HG03025 (cell line): Measurements from ENCODE around the gene DYTN.

Source experiments
- ATAC-seq: cut with Tn5 transposase; IDR thresholded peaks from one replicate; pipeline ENCODE4 v1.9.1; 2021; ENCODE audit warnings: mild to moderate bottlenecking, moderate library complexity; ENCODE audit not compliant: unreplicated experiment, low FRiP score

DYTN gene

GRCh38 chr2:206619011-206619410, 99.2 kb downstream of the DYTN start:
- ATAC-seq, result no peak

GRCh38 chr2:206616151-206616550, 102.0 kb downstream of the DYTN start:
- ATAC-seq, result no peak

- ATAC-seq, result no peak
Observed at GRCh38 chr2:206615417-206616089, 102.6 kb downstream of the DYTN start.

- ATAC-seq, result no peak
Observed at GRCh38 chr2:206614811-206615210, 103.4 kb downstream of the DYTN start.

- no peak for ATAC-seq
Observed at GRCh38 chr2:206611736-206612135, 106.5 kb downstream of the DYTN start.

- no peak for ATAC-seq
Observed at GRCh38 chr2:206611191-206611590, 107.0 kb downstream of the DYTN start.

- no peak for ATAC-seq
Observed at GRCh38 chr2:206610451-206610850, 107.7 kb downstream of the DYTN start.

GRCh38 chr2:206603243-206603642, 115.0 kb downstream of the DYTN start:
- ATAC-seq, result no peak
